K562 (cell line): ENCODE data around the gene ZNF260. TPM values are rescaled to one million over a fixed set of nuclear protein-coding genes. Genes with fewer than 3 reads are reported as not detected.

ENCODE experiments used
- E2F4 ChIP-seq: sonication (generic); formaldehyde crosslinking; IDR thresholded peaks from 2 replicates; pipeline ENCODE4 v1.8.0; 2022; ENCODE audit warnings: mild to moderate bottlenecking, low read depth, missing genetic modification reagents
- GATA2 ChIP-seq: sonication (generic); formaldehyde crosslinking; IDR thresholded peaks from 2 replicates; pipeline ENCODE4 v1.4.0; 2020; ENCODE audit warnings: mild to moderate bottlenecking, missing genetic modification reagents
- GTF3C2 ChIP-seq: IDR thresholded peaks from 3 replicates; pipeline ENCODE4 v1.6.1; 2011; ENCODE audit warnings: borderline replicate concordance, mild to moderate bottlenecking, moderate library complexity; ENCODE audit not compliant: insufficient read length; ENCODE audit errors: extremely low read depth
- HMG20A ChIP-seq: fragments of 450-650 bp; formaldehyde crosslinking; conservative IDR thresholded peaks from 2 replicates; pipeline ENCODE4 v1.4.0; 2020; ENCODE audit warnings: mild to moderate bottlenecking, mixed read lengths
- HMGXB4 ChIP-seq: sonication (generic); formaldehyde crosslinking; IDR thresholded peaks from 2 replicates; pipeline ENCODE4 v1.8.1; 2023; ENCODE audit warnings: mild to moderate bottlenecking, missing genetic modification reagents
- MCM2 ChIP-seq: fragments of 450-650 bp; IDR thresholded peaks from 2 replicates; pipeline ENCODE4 v1.6.1; 2017; ENCODE audit warnings: low read depth, mild to moderate bottlenecking
- MXD1 ChIP-seq: fragments of 250-450 bp; sonication (Bioruptor Pico); IDR thresholded peaks from 2 replicates; pipeline ENCODE4 v1.8.0; 2021; ENCODE audit warnings: borderline replicate concordance, mild to moderate bottlenecking, moderate library complexity; ENCODE audit not compliant: poor library complexity, severe bottlenecking
- POLR2A ChIP-seq: fragments of 450-650 bp; conservative IDR thresholded peaks from 2 replicates; pipeline ENCODE4 v1.6.1; 2016
- POLR2AphosphoS2 ChIP-seq: IDR thresholded peaks from 2 replicates; pipeline ENCODE4 v1.6.1; 2012; ENCODE audit warnings: low read length, improper control_type of control experiment
- TFE3 ChIP-seq: fragments of 450-650 bp; formaldehyde crosslinking; IDR thresholded peaks from 2 replicates; pipeline ENCODE4 v1.4.0; 2020; ENCODE audit warnings: mild to moderate bottlenecking, mixed read lengths
- ZBTB12 ChIP-seq: fragments of 250-450 bp; sonication (Bioruptor Pico); IDR thresholded peaks from 2 replicates; pipeline ENCODE4 v1.4.0; 2020
- ZBTB9 ChIP-seq: fragments of 450-650 bp; formaldehyde crosslinking; IDR thresholded peaks from 2 replicates; pipeline ENCODE4 v1.4.0; 2020; ENCODE audit warnings: mild to moderate bottlenecking, moderate library complexity
- ZNF778 ChIP-seq: fragments of 450-650 bp; formaldehyde crosslinking; IDR thresholded peaks from 2 replicates; pipeline ENCODE4 v1.4.0; 2020; ENCODE audit warnings: mild to moderate bottlenecking, moderate library complexity
- polyA plus RNA-seq, 8 experiments: library from polyadenylated mRNA; depleted of rRNA in 4 of 8; stranded (reverse) in 5 of 8; unstranded in 3 of 8; fragments of >200 nt; fragmentation: Nextera tagmentation in 2 of 8; fragmentation: Illumina TruSeq in 1 of 8; extraction: Ambion mirVana in 2 of 8; extraction: Trizol in 1 of 8; gene quantifications; 2 replicates each; pipeline versions ENCODE4 v1.2.1 to v1.2.3, GENCODE V29; 2011 to 2014; ENCODE audit warnings: inconsistent platforms in 1 of 8, missing spikeins in 1 of 8
- total RNA-seq, 7 experiments: library from RNA; depleted of rRNA in 6 of 7; stranded (reverse); fragments of >200 nt in 6 of 7; fragmentation: Illumina TruSeq in 2 of 7; extraction: Trizol in 2 of 7; gene quantifications; 2 replicates each; pipeline versions ENCODE4 v1.2.1 to v1.2.3, GENCODE V29; 2011 to 2021; ENCODE audit warnings: low replicate concordance in 1 of 7

The ZNF260 gene
- total and polyA plus RNA-seq, 9 of the 15 experiments (the other 6 are each of a cell fraction or from before 2014, with no cell fraction given), result 2.6 to 16.6 (median 5.8) TPM

GRCh38 chr19:36573020-36573894, 45.2 kb upstream of the ZNF260 start, which contains the start of gene ZNF529 (continued):
- TF ChIP-seq GTF3C2 (no peak), ZBTB12 (CRISPR knock-in tag) (peak; percentile 62; the same call in 1 of the 2 replicates), TFE3 (CRISPR knock-in tag) (no peak), POLR2A (peak; percentile 96), HMGXB4 (no peak), HMG20A (no peak), POLR2AphosphoS2 (0 out of 2 replicates have a peak, but pooled peaks have one; percentile 52), ZBTB9 (CRISPR knock-in tag) (no peak), MCM2 (no peak), E2F4 (CRISPR knock-in tag) (no peak), MXD1 (peak; percentile 43), GATA2 (no peak), ZNF778 (no peak)
